WTC11 (cell line): Measurements from ENCODE around the gene KCNJ1. TPM values are rescaled to one million over a fixed set of nuclear protein-coding genes. Genes with fewer than 3 reads are reported as not detected.

Experiments
- ATAC-seq: fragments of 200-7000 bp; cut with Tn5 transposase; 2 replicates; pipeline ENCODE4 v1.10.0; 2021; ENCODE audit warnings: mild to moderate bottlenecking, moderate library complexity
- CTCF ChIA-PET: fragments of 300-600 bp; sonication (Branson Sonifier 250); formaldehyde crosslinking; loops from one replicate; lab custom pipeline; 2021; ENCODE audit warnings: antibody characterized with exemption; lab: Charles Lee
- POLR2A ChIA-PET: fragments of 350-600 bp; sonication (Branson Sonifier 250); formaldehyde crosslinking; loops from one replicate; lab custom pipeline; 2021; ENCODE audit warnings: antibody characterized with exemption; lab: Charles Lee
- DNase-seq: peaks from one replicate; pipeline ENCODE4 v3.0.0; 2021; ENCODE audit warnings: low spot score
- H3K27ac Mint-ChIP-seq: 2 replicates; pipeline ENCODE4 v1.8.0; 2021; ENCODE audit warnings: mixed read lengths
- H3K27me3 Mint-ChIP-seq: 2 replicates; pipeline ENCODE4 v1.8.0; 2021; ENCODE audit warnings: low read depth, mild to moderate bottlenecking, moderate library complexity, mixed read lengths
- H3K36me3 Mint-ChIP-seq: 2 replicates; pipeline ENCODE4 v1.8.0; 2021; ENCODE audit warnings: mixed read lengths
- H3K4me1 Mint-ChIP-seq: 2 replicates; pipeline ENCODE4 v1.8.0; 2022; ENCODE audit warnings: mixed read lengths
- H3K4me3 Mint-ChIP-seq: 2 replicates; pipeline ENCODE4 v1.8.0; 2021; ENCODE audit warnings: mild to moderate bottlenecking, moderate library complexity, mixed read lengths
- H3K9me3 Mint-ChIP-seq: 2 replicates; pipeline ENCODE4 v1.8.0; 2021; ENCODE audit warnings: mixed read lengths
- ELF4 ChIP-seq: sonication (generic); formaldehyde crosslinking; IDR thresholded peaks from 2 replicates; pipeline ENCODE4 v1.8.1; 2022; ENCODE audit warnings: low read depth, mild to moderate bottlenecking, moderate library complexity, missing genetic modification reagents
- FOXK1 ChIP-seq: sonication (generic); formaldehyde crosslinking; IDR thresholded peaks from 2 replicates; pipeline ENCODE4 v1.8.0; 2022; ENCODE audit warnings: mild to moderate bottlenecking, moderate library complexity, missing genetic modification reagents
- FOXP4 ChIP-seq: sonication (generic); formaldehyde crosslinking; IDR thresholded peaks from 2 replicates; pipeline ENCODE4 v1.8.0; 2022; ENCODE audit warnings: mild to moderate bottlenecking, missing genetic modification reagents
- GTF2I ChIP-seq: fragments of 250-450 bp; sonication (Bioruptor Pico); conservative IDR thresholded peaks from 2 replicates; pipeline ENCODE4 v1.4.0; 2021; ENCODE audit warnings: mild to moderate bottlenecking
- HMGA2 ChIP-seq: fragments of 250-450 bp; sonication (Bioruptor Pico); IDR thresholded peaks from 2 replicates; pipeline ENCODE4 v1.4.0; 2021; ENCODE audit warnings: mild to moderate bottlenecking, moderate library complexity
- JAZF1 ChIP-seq: fragments of 250-450 bp; sonication (Bioruptor Pico); IDR thresholded peaks from 2 replicates; pipeline ENCODE4 v1.9.0; 2021; ENCODE audit warnings: moderate library complexity, mild to moderate bottlenecking, inconsistent platforms
- MYBL2 ChIP-seq: sonication (generic); formaldehyde crosslinking; IDR thresholded peaks from 2 replicates; pipeline ENCODE4 v1.8.1; 2023; ENCODE audit warnings: mild to moderate bottlenecking, moderate library complexity, missing genetic modification reagents
- RORB ChIP-seq: fragments of 250-450 bp; sonication (Bioruptor Pico); IDR thresholded peaks from 2 replicates; pipeline ENCODE4 v1.9.0; 2021; ENCODE audit warnings: mild to moderate bottlenecking
- SMAD3 ChIP-seq: sonication (generic); formaldehyde crosslinking; IDR thresholded peaks from 2 replicates; pipeline ENCODE4 v1.8.0; 2022; ENCODE audit warnings: missing genetic modification reagents, mild to moderate bottlenecking, borderline replicate concordance
- TCF7 ChIP-seq: sonication (generic); formaldehyde crosslinking; IDR thresholded peaks from 2 replicates; pipeline ENCODE4 v1.8.0; 2022; ENCODE audit warnings: mild to moderate bottlenecking, low read depth, missing genetic modification reagents, moderate library complexity
- ZNF219 ChIP-seq: sonication (generic); formaldehyde crosslinking; IDR thresholded peaks from 2 replicates; pipeline ENCODE4 v1.8.0; 2023; ENCODE audit warnings: missing genetic modification reagents, mild to moderate bottlenecking, borderline replicate concordance
- ZNF317 ChIP-seq: sonication (generic); formaldehyde crosslinking; IDR thresholded peaks from 2 replicates; pipeline ENCODE4 v1.8.1; 2023; ENCODE audit warnings: low read depth, mild to moderate bottlenecking, moderate library complexity, missing genetic modification reagents, borderline replicate concordance
- ZNF423 ChIP-seq: fragments of 250-450 bp; sonication (Bioruptor Pico); IDR thresholded peaks from 2 replicates; pipeline ENCODE4 v2.1.2; 2022; ENCODE audit warnings: mild to moderate bottlenecking, moderate library complexity
- total RNA-seq: library from RNA; stranded (reverse); gene quantifications from 3 replicates; pipeline ENCODE4 v1.2.3, GENCODE V29; 2021
- TF ChIP-seq, protein P1 (sequence below): fragments of 250-450 bp; sonication (Bioruptor Pico); IDR thresholded peaks from 2 replicates; pipeline ENCODE4 v1.9.0; 2021; ENCODE audit warnings: moderate library complexity, mild to moderate bottlenecking, inconsistent platforms, borderline replicate concordance
- TF ChIP-seq, protein P2 (sequence below): fragments of 250-450 bp; sonication (Bioruptor Pico); IDR thresholded peaks from 2 replicates; pipeline ENCODE4 v2.1.2; 2022; ENCODE audit warnings: mild to moderate bottlenecking, moderate library complexity
- TF ChIP-seq, protein P3 (sequence below): sonication (generic); formaldehyde crosslinking; IDR thresholded peaks from 2 replicates; pipeline ENCODE4 v1.8.0; 2022; ENCODE audit warnings: missing genetic modification reagents
- TF ChIP-seq, protein P4 (sequence below): sonication (generic); formaldehyde crosslinking; conservative IDR thresholded peaks from 2 replicates; pipeline ENCODE4 v1.8.1; 2023; ENCODE audit warnings: mild to moderate bottlenecking, low read depth, missing genetic modification reagents, moderate library complexity

The KCNJ1 gene
- total RNA-seq, 1 experiment from 2014 or later = 0.24 TPM

DNA sequence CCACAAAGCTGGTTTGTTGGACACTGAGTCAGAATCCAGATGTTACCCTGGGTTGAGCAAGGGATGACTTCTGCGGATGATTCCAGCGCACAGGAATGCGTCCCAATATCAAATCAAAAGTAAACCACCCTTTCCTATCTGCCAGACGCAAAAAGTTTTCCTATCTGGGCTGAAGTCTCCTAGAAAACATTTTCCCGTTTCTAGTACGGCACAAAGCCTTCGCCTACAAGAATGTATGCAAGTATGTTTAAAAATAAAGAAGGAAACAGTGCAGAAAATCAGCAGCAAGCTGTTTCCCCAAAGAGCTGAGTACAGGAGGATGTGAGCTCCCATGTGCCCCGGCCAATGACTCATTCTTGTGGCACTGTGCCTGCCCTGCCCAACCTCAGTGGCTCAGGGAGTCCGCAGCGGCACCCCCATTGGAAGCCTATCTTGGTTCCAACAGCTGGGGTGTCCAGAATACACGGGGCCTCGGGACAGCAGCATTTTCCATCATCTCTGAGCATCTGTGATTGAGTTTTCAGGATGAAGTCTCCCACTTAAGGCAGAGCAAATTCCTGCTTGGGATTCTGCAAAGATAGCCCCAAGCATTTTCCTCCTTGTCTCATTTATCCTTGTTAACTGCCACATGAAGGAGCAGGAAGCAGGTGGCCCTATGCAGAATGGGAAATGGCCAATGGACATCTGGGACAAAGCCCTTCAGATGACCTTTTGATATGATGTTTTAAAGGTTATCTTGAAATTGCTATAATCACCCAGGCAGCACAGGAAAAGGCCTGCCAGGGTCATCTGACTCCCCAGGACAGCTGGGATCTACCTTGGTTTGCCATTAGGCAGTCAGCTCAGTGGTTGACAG, 41.5 kb upstream of the KCNJ1 start:
- TF ChIP-seq ZNF317 = no peak
- no peak for TF ChIP-seq ZNF219 (CRISPR knock-in tag)
- no peak for TF ChIP-seq ZNF423 (CRISPR knock-in tag)
- no peak for TF ChIP-seq FOXP4 (CRISPR knock-in tag)
- TF ChIP-seq, protein P1, sequence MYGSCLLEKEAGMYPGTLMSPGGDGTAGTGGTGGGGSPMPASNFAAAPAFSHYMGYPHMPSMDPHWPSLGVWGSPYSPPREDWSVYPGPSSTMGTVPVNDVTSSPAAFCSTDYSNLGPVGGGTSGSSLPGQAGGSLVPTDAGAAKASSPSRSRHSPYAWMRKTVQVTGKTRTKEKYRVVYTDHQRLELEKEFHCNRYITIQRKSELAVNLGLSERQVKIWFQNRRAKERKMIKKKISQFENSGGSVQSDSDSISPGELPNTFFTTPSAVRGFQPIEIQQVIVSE (CRISPR knock-in tag) = no peak
- TF ChIP-seq JAZF1 (CRISPR knock-in tag) = no peak
- no peak for TF ChIP-seq MYBL2 (CRISPR knock-in tag)
- no peak for TF ChIP-seq FOXK1
- no peak for TF ChIP-seq HMGA2 (CRISPR knock-in tag)
- TF ChIP-seq GTF2I (CRISPR knock-in tag) = no peak
- TF ChIP-seq, protein P2, sequence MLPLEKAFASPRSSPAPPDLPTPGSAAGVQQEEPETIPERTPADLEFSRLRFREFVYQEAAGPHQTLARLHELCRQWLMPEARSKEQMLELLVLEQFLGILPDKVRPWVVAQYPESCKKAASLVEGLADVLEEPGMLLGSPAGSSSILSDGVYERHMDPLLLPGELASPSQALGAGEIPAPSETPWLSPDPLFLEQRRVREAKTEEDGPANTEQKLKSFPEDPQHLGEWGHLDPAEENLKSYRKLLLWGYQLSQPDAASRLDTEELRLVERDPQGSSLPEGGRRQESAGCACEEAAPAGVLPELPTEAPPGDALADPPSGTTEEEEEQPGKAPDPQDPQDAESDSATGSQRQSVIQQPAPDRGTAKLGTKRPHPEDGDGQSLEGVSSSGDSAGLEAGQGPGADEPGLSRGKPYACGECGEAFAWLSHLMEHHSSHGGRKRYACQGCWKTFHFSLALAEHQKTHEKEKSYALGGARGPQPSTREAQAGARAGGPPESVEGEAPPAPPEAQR (CRISPR knock-in tag) = no peak
- TF ChIP-seq TCF7 (CRISPR knock-in tag) = no peak
- TF ChIP-seq, protein P3, sequence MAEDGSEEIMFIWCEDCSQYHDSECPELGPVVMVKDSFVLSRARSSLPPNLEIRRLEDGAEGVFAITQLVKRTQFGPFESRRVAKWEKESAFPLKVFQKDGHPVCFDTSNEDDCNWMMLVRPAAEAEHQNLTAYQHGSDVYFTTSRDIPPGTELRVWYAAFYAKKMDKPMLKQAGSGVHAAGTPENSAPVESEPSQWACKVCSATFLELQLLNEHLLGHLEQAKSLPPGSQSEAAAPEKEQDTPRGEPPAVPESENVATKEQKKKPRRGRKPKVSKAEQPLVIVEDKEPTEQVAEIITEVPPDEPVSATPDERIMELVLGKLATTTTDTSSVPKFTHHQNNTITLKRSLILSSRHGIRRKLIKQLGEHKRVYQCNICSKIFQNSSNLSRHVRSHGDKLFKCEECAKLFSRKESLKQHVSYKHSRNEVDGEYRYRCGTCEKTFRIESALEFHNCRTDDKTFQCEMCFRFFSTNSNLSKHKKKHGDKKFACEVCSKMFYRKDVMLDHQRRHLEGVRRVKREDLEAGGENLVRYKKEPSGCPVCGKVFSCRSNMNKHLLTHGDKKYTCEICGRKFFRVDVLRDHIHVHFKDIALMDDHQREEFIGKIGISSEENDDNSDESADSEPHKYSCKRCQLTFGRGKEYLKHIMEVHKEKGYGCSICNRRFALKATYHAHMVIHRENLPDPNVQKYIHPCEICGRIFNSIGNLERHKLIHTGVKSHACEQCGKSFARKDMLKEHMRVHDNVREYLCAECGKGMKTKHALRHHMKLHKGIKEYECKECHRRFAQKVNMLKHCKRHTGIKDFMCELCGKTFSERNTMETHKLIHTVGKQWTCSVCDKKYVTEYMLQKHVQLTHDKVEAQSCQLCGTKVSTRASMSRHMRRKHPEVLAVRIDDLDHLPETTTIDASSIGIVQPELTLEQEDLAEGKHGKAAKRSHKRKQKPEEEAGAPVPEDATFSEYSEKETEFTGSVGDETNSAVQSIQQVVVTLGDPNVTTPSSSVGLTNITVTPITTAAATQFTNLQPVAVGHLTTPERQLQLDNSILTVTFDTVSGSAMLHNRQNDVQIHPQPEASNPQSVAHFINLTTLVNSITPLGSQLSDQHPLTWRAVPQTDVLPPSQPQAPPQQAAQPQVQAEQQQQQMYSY (CRISPR knock-in tag) = no peak
- no peak for TF ChIP-seq ELF4
- TF ChIP-seq, protein P4, sequence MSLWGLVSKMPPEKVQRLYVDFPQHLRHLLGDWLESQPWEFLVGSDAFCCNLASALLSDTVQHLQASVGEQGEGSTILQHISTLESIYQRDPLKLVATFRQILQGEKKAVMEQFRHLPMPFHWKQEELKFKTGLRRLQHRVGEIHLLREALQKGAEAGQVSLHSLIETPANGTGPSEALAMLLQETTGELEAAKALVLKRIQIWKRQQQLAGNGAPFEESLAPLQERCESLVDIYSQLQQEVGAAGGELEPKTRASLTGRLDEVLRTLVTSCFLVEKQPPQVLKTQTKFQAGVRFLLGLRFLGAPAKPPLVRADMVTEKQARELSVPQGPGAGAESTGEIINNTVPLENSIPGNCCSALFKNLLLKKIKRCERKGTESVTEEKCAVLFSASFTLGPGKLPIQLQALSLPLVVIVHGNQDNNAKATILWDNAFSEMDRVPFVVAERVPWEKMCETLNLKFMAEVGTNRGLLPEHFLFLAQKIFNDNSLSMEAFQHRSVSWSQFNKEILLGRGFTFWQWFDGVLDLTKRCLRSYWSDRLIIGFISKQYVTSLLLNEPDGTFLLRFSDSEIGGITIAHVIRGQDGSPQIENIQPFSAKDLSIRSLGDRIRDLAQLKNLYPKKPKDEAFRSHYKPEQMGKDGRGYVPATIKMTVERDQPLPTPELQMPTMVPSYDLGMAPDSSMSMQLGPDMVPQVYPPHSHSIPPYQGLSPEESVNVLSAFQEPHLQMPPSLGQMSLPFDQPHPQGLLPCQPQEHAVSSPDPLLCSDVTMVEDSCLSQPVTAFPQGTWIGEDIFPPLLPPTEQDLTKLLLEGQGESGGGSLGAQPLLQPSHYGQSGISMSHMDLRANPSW (CRISPR knock-in tag) = no peak
- no peak for TF ChIP-seq SMAD3 (CRISPR knock-in tag)
- no peak for TF ChIP-seq RORB (CRISPR knock-in tag)
- ATAC-seq (no peak), DNase-seq (no peak)
- no peaks in the 10 kb centered on the region; the same call in 1 of the 2 replicates for H3K36me3 Mint-ChIP-seq
- H3K27me3 Mint-ChIP-seq = peaks cover 73% of the 10 kb centered on the region
- ChIA-PET POLR2A (no interaction called here), CTCF (interaction anchor here (1.5 to 10.5 kb wide), 2 partner anchors 20 to 28 kb away, joined by 3 to 245 read pairs; partner anchors contain the start of gene KCNJ5)
- peaks cover 14% of the 10 kb centered on the region for H3K4me1 Mint-ChIP-seq
- peaks cover 10% of the 10 kb centered on the region for H3K9me3 Mint-ChIP-seq
- H3K27ac Mint-ChIP-seq = no peak overlapping the region
- H3K4me3 Mint-ChIP-seq = no peak overlapping the region
